GM18507 (cell line): ENCODE results near the gene DRC1.

ENCODE experiments used
- DNase-seq: peaks from one replicate; pipeline ENCODE4 v3.0.0; 2011; ENCODE audit warnings: low read depth; ENCODE audit not compliant: insufficient read length; ENCODE audit errors: extremely low spot score
- FAIRE-seq: peaks from 2 replicates; lab custom pipeline; 2011; peaks lifted over from hg19 to GRCh38; lab: Jason Lieb, UNC

Gene DRC1

GRCh38 chr2:26472821-26473655 is 71.3 kb downstream of the DRC1 start:
- DNase-seq = no peak
- no peak for FAIRE-seq

GRCh38 chr2:26473796-26474195 is 72.1 kb downstream of the DRC1 start:
- DNase-seq (no peak), FAIRE-seq (no peak)

DNA sequence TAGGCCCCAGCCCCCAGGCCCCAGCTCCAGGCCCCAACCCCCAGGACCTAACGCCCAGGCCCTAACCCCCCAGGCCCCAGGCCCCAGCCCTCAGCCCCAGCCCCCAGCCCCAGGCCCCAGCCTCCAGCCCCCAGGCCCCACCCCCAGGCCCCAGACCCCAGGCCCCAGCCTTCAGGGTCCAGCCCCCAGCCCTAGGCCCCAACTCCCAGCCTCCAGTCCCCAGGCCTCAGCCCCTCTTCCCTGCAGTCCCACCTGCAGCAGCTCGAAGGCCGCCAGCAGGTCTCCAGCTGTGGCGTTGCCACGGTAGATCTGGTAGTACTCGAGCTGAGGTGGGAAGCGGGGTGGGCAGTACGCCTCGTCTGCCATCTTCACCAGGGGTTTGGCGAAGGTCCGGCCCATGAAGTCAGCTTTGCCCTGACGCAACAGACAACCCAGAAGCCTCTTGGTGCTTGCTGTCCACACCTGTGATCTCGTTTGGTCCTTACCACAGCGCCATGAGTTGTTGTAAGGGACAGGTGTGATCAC is 72.6 kb downstream of the DRC1 start:
- no peak for DNase-seq
- no peak for FAIRE-seq

- FAIRE-seq (no peak), DNase-seq (no peak)
These were observed 73.3 kb downstream of the DRC1 start for GRCh38 chr2:26475037-26475436.

DNA sequence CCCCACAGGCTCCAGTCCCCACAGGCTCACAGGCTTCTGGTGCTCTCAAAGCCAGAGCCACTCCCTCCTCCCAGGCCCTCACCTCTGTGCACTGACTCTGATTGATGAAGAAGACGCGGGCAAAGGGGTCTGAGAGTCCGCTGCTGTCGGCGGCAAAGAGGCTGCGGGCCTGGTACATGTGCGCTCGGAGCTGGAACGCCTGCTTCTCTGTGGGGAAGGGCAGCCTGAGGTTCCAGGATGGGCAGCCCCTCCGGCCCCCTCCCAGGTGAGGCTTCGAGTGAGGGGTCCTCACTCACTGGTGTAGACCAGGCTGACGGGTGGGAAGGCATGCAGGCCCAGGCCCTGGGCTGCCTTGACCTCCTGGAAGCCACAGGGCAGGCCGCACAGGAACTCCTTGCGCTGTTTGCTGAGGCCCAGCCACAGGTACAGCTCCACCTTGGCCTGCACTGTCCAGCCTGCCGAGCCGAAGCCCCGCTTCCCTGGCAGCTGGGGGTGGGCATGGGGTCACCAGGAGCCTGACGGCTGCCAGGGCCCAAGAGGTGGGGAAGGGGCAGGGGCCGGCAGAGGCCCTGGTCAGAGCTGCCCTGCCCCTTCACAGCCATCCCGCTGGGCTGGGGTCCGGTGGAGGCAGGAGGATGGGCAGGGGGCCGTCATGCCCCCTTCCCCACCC is 74.2 kb downstream of the DRC1 start:
- DNase-seq (no peak), FAIRE-seq (no peak)

DNA sequence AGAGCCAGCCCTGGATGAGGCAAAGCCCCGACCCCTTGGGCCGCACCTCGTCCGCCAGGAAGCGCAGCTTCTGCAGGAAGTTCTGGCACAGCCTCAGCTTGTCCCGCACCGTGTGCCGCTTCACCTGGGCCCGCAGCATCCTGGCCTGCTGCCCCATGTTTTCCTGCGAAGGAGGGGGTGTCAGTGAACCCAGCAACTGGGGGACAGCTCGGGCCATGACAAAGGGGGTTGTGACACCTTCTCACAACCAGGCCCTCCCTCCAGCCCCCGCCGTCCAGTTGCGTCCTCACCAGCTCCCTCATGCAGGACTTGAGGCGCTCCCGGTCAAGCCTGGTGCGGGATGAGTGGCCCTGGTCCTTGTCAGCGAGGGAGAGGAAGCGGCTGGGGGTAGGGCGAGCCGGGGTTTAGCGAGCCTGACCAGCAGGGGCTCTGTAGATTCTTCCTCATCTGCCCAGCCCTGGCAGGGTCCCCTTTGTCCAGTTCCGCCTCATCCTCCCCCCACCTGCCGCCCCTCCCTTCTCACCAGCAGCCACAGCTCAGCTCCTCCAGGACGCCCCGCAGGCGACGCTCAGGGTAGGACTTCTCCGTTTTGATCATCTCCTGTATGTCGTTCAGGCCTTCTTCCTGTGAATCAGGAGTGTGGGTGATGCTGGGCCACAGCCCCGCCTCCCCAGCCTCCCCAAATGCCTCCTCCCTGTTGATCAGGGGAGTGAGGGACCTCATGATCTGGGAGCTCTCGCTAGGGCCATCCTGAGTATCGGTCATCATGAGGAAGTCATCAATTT is 75.6 kb downstream of the DRC1 start:
- no peak for FAIRE-seq

DNA sequence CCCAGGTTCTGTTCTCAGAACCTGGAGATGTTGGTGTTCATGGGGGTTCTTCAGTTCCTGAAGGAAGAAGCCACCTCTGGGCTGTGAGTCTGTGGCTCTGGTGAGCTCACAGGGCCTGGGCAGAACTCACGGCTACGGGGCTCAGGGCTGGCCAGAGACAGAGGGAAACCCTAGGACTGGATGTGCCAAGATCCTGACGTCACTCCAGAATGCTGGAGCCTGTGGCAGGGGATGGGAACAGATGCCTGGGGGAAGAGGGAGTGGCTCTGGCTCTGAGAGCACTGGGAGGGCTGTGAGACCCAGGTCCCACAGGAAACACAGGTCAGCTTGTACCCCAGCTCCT is 76.2 kb downstream of the DRC1 start, which contains the start of gene OTOF:
Gene OTOF (minus strand): TSS at position 214 of the 343 bp plus-strand sequence.
- no peak for FAIRE-seq
- no peak for DNase-seq

More for the DNA sequence above, 75.6 kb downstream of the DRC1 start:
- no peak for DNase-seq

DNA sequence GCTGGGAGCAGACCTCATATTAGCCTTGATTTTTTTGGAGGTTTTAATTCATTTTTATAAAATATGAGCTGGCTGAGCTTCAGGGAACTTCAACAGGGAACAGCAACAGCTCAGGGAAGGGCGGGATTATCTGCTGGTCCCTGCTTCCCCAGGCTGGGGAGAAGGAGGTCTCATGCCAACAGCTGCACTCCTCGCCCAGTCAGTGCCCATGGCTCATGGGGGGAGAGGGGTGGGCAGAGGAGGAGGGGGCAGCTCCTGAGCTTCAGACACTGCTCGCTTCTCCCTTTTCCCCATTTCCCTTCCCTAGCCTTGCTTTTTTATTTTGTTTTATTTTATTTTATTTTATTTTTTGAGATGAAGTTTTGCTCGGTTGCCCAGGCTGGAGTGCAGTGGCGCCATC is 76.6 kb downstream of the DRC1 start:
- DNase-seq = no peak
- FAIRE-seq = no peak

DNA sequence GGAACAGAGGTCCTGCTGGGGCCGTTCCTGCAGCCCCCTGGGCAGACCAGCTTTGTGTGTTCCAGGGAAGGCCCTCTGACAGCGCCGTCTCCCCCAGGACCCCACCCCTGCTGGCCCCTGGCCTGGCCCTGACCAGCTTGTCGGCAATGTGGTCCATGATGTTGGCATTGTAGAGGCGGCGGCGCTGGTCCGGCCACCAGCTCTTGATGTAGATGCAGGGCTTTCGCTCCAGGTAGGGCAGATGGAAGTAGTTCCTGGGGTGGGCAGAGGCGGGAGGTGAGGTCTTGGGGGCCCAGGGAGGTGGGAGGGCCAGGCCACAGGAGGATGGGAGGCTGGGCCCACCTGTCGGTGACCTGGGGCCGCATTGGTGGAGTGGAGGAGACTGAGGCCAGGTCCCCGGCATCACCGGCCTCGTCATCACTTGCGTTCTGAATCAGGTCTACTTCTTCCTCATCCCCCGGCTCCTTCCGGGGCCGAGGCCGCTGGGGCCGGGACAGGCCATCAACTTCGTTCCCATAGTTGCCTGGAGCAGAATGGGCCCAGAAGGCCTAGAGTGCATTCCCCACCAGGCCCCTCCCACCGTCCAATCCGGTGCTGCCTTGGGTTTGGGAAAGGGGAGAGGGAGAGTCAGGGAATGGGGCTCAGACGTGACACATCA is 77.5 kb downstream of the DRC1 start:
- no peak for DNase-seq
- FAIRE-seq = no peak

GRCh38 chr2:26479789-26480565 is 78.3 kb downstream of the DRC1 start:
- no peak for DNase-seq
- no peak for FAIRE-seq

- FAIRE-seq = no peak
- DNase-seq = no peak
These were observed 79.1 kb downstream of the DRC1 start for GRCh38 chr2:26480566-26481423.

GRCh38 chr2:26481706-26482105 is 80.0 kb downstream of the DRC1 start:
- DNase-seq = no peak
- no peak for FAIRE-seq

- FAIRE-seq (no peak), DNase-seq (no peak)
These were observed 80.7 kb downstream of the DRC1 start for GRCh38 chr2:26482211-26483026.

- DNase-seq (no peak), FAIRE-seq (no peak)
These were observed 81.3 kb downstream of the DRC1 start for GRCh38 chr2:26483027-26483326.

DNA sequence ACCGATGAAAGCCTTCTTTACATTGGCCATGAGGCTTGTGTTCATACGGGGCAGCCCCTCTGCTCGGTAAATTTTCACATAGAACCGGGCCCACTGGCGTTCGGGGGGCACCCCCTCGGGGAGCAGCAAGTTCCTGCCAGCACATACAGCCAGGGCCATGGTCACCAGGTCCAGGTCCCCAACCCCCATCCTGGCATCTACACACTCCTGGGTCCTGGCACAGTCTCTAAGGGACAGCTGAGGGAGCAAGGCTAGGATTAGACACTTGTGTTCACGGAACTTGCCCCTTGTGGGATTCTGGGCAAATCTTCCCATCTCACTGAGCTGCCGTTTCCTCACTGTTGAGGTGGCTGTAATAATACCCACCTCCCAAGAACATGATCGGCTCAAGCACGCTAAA is 81.8 kb downstream of the DRC1 start:
- FAIRE-seq (no peak), DNase-seq (no peak)

DNA sequence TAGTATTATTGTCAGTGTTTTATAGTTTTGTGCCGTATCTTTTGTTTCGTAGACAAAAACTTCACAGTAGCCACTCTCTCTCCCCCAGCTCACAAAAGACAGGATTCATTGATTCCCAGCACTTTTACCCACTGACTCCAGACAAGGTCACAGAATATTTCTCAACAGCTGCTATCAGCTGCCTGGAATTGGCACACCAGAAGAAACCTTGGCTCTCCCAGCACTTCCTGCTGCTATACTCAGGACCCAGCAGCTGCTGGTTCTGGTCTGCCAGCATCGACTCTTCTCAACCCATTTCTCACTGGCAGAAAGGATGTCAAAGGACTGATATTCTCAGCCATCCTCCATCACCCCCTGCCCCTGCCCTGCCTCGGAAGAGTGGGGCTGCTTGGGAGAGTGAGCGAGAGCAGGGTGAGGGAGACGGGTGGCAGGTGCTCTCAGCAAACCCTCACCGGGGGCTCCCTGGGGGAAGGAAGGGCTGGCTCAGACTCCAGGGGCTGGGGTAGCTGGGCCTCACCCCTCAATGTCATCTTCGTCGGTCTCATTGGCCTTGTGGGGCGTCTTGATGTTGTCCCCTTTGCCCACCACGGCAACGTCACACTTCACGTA is 82.3 kb downstream of the DRC1 start:
- DNase-seq = no peak
- FAIRE-seq = no peak

GRCh38 chr2:26484579-26484978 is 82.9 kb downstream of the DRC1 start:
- DNase-seq = no peak
- no peak for FAIRE-seq
